ENCODE measurements around the gene DARS1. TPM values are rescaled to one million over a fixed set of nuclear protein-coding genes. Genes with fewer than 3 reads are reported as not detected.

The DARS1 gene
- total RNA-seq, 1 experiment from 2014 or later = 56.7 TPM

- Histone ChIP-seq H3K9ac (ENCODE audit: low read length) (no peak overlapping the region), H3K4me2 (ENCODE audit: low read length) (no peak overlapping the region), H3K36me3 (ENCODE audit: low read depth, low read length) (no peaks in the 10 kb centered on the region), H3K9me2 (replicated peaks; ENCODE audit: low read length) (no peaks in the 10 kb centered on the region), H3K4me1 (ENCODE audit: insufficient read depth, low read length) (no peaks in the 10 kb centered on the region), H3K4me3 (ENCODE audit: low read length) (no peak overlapping the region), H3K9me3 (ENCODE audit: low read length) (no peaks in the 10 kb centered on the region), H3K79me2 (ENCODE audit: low read length) (no peaks in the 10 kb centered on the region), H2AFZ (ENCODE audit: low read length) (no peak overlapping the region), H4K20me1 (ENCODE audit: low read length) (no peaks in the 10 kb centered on the region), H3F3A (ENCODE audit: low read length, unreplicated experiment) (no peaks in the 10 kb centered on the region), H3K27ac (ENCODE audit: low read length) (no peak overlapping the region), H3K27me3 (ENCODE audit: low read length) (peaks cover 10% of the 10 kb centered on the region)
- intact Hi-C loops (cut with micrococcal nuclease) = no loop called here
- no peak for TF ChIP-seq EZH2phosphoT487 (IDR thresholded peaks at IDR 0.05; ENCODE audit: borderline replicate concordance, low read length)
- ChIA-PET CTCF (no interaction called here), POLR2A (ENCODE audit: unreplicated experiment) (no interaction called here)
- ATAC-seq (no peak), DNase-seq (no peak)
- no TSS peak for BruUV-seq (replicated peaks)
Measured at GRCh38 chr2:136016836-136017235, 31.4 kb upstream of the DARS1 start.

GRCh38 chr2:136016427-136016826 lies 31.0 kb upstream of the DARS1 start:
- Histone ChIP-seq H3K4me2 (ENCODE audit: low read length) (no peak overlapping the region), H3K27me3 (ENCODE audit: low read length) (peaks cover 10% of the 10 kb centered on the region), H2AFZ (ENCODE audit: low read length) (no peak overlapping the region), H3K9me3 (ENCODE audit: low read length) (no peaks in the 10 kb centered on the region), H4K20me1 (ENCODE audit: low read length) (no peaks in the 10 kb centered on the region), H3K9ac (ENCODE audit: low read length) (no peak overlapping the region), H3K79me2 (ENCODE audit: low read length) (no peaks in the 10 kb centered on the region), H3K36me3 (ENCODE audit: low read depth, low read length) (no peaks in the 10 kb centered on the region), H3K4me3 (ENCODE audit: low read length) (no peak overlapping the region), H3K27ac (ENCODE audit: low read length) (no peak overlapping the region), H3K9me2 (replicated peaks; ENCODE audit: low read length) (no peaks in the 10 kb centered on the region), H3F3A (ENCODE audit: low read length, unreplicated experiment) (no peaks in the 10 kb centered on the region), H3K4me1 (ENCODE audit: insufficient read depth, low read length) (no peaks in the 10 kb centered on the region)
- TF ChIP-seq EZH2phosphoT487 (IDR thresholded peaks at IDR 0.05; ENCODE audit: borderline replicate concordance, low read length) = no peak
- TF ChIP-seq, protein P1, sequence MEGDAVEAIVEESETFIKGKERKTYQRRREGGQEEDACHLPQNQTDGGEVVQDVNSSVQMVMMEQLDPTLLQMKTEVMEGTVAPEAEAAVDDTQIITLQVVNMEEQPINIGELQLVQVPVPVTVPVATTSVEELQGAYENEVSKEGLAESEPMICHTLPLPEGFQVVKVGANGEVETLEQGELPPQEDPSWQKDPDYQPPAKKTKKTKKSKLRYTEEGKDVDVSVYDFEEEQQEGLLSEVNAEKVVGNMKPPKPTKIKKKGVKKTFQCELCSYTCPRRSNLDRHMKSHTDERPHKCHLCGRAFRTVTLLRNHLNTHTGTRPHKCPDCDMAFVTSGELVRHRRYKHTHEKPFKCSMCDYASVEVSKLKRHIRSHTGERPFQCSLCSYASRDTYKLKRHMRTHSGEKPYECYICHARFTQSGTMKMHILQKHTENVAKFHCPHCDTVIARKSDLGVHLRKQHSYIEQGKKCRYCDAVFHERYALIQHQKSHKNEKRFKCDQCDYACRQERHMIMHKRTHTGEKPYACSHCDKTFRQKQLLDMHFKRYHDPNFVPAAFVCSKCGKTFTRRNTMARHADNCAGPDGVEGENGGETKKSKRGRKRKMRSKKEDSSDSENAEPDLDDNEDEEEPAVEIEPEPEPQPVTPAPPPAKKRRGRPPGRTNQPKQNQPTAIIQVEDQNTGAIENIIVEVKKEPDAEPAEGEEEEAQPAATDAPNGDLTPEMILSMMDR (conservative IDR thresholded peaks at IDR 0.05; ENCODE audit: low read depth, low read length) = no peak
- TF ChIP-seq EZH2 (IDR thresholded peaks at IDR 0.05; ENCODE audit: low read length, unreplicated experiment) = no peak
- ChIA-PET POLR2A (ENCODE audit: unreplicated experiment) (no interaction called here), CTCF (no interaction called here)
- ATAC-seq (no peak), DNase-seq (no peak)
- BruUV-seq (replicated peaks) = no TSS peak
- intact Hi-C loops (cut with micrococcal nuclease) = no loop called here

GRCh38 chr2:136015699-136016098 lies 30.3 kb upstream of the DARS1 start:
- ChIA-PET CTCF (no interaction called here), POLR2A (ENCODE audit: unreplicated experiment) (no interaction called here)
- Histone ChIP-seq H2AFZ (ENCODE audit: low read length) (no peak overlapping the region), H3F3A (ENCODE audit: low read length, unreplicated experiment) (no peaks in the 10 kb centered on the region), H3K9ac (ENCODE audit: low read length) (no peak overlapping the region), H3K4me1 (ENCODE audit: insufficient read depth, low read length) (no peaks in the 10 kb centered on the region), H3K79me2 (ENCODE audit: low read length) (no peaks in the 10 kb centered on the region), H3K9me2 (replicated peaks; ENCODE audit: low read length) (no peaks in the 10 kb centered on the region), H3K27me3 (ENCODE audit: low read length) (peaks cover 10% of the 10 kb centered on the region), H3K36me3 (ENCODE audit: low read depth, low read length) (no peaks in the 10 kb centered on the region), H3K4me3 (ENCODE audit: low read length) (no peak overlapping the region), H3K27ac (ENCODE audit: low read length) (no peak overlapping the region), H3K9me3 (ENCODE audit: low read length) (no peaks in the 10 kb centered on the region), H4K20me1 (ENCODE audit: low read length) (no peaks in the 10 kb centered on the region), H3K4me2 (ENCODE audit: low read length) (no peak overlapping the region)
- intact Hi-C loops (cut with micrococcal nuclease) = no loop called here
- no TSS peak for BruUV-seq (replicated peaks)
- ATAC-seq (no peak), DNase-seq (no peak)
- TF ChIP-seq EZH2 (IDR thresholded peaks at IDR 0.05; ENCODE audit: low read length, unreplicated experiment) = no peak
- no peak for TF ChIP-seq EZH2phosphoT487 (IDR thresholded peaks at IDR 0.05; ENCODE audit: borderline replicate concordance, low read length)
- TF ChIP-seq, protein P1 (conservative IDR thresholded peaks at IDR 0.05; ENCODE audit: low read depth, low read length) = no peak

All from PC-3 (cell line).